ENCODE measurements around the gene ATP11A.

The ATP11A gene

DNA sequence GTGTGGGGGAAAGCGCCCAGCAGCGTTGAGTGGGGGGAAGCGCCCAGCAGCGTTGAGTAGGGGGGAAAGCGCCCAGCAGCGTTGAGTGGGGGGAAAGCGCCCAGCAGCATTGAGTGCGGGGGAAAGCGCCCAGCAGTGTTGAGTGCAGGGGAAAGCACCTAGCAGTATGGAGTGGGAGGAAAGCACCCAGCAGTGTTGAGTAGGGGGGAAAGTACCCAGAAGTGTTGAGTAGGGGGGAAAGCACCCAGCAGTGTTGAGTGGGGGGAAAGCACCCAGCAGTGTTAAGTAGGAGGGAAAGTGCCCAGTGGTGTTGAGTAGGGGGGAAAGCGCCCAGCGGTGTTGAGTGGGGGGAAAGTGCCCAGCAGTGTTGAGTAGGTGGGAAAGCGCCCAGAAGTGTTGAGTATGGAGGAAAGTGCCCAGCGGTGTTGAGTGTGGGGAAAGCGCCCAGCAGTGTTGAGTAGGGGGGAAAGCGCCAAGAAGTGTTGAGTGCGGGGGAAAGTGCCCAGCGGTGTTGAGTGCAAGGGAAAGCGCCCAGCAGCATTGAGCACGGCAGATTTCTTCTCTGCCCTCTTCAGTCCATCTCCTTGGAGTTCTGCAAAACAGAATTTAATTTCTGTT lies 138.4 kb downstream of the ATP11A start:
- no peak overlapping the region for H3K4me3 ChIP-seq (ENCODE audit: low read depth, low read length)
- H3K27me3 ChIP-seq (replicated peaks): no peaks in the 10 kb centered on the region
- in situ Hi-C loops (cut with HindIII; ENCODE audit: low pct_ligation_motif_present, low sequenced_read_pairs): no loop called here
- TF ChIP-seq, protein P1, sequence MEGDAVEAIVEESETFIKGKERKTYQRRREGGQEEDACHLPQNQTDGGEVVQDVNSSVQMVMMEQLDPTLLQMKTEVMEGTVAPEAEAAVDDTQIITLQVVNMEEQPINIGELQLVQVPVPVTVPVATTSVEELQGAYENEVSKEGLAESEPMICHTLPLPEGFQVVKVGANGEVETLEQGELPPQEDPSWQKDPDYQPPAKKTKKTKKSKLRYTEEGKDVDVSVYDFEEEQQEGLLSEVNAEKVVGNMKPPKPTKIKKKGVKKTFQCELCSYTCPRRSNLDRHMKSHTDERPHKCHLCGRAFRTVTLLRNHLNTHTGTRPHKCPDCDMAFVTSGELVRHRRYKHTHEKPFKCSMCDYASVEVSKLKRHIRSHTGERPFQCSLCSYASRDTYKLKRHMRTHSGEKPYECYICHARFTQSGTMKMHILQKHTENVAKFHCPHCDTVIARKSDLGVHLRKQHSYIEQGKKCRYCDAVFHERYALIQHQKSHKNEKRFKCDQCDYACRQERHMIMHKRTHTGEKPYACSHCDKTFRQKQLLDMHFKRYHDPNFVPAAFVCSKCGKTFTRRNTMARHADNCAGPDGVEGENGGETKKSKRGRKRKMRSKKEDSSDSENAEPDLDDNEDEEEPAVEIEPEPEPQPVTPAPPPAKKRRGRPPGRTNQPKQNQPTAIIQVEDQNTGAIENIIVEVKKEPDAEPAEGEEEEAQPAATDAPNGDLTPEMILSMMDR (IDR thresholded peaks at IDR 0.05; ENCODE audit: low read depth, low read length, missing control alignments): no peak
- no peaks in the 10 kb centered on the region for H3K36me3 ChIP-seq (replicated peaks)
- H3K27ac ChIP-seq: no peak overlapping the region
- no peak for DNase-seq

DNA sequence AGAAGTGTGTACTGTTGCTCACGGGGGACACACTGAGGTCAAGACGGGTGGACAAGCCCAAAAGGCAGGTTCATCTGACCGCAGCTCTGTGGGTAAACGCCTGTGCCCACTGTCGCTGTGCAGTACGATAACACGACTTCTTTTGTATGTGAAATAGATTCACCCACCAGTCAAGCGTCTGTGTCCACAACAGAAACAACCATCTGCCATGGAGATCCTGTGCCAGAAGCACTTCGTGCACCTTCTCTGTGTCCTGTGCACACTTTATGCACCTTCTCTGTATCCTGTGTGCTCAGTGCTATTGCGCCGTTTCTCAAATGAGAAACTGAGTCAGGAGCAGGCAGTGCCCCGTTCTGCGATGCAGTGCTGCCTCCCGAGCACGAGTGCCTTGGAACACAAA lies 138.9 kb downstream of the ATP11A start:
- DNase-seq: no peak
- no peak overlapping the region for H3K4me3 ChIP-seq (ENCODE audit: low read depth, low read length)
- H3K27ac ChIP-seq: no peak overlapping the region
- in situ Hi-C loops (cut with HindIII; ENCODE audit: low pct_ligation_motif_present, low sequenced_read_pairs): no loop called here
- no peaks in the 10 kb centered on the region for H3K27me3 ChIP-seq (replicated peaks)
- no peaks in the 10 kb centered on the region for H3K36me3 ChIP-seq (replicated peaks)
- TF ChIP-seq, protein P1 (IDR thresholded peaks at IDR 0.05; ENCODE audit: low read depth, low read length, missing control alignments): no peak

DNA sequence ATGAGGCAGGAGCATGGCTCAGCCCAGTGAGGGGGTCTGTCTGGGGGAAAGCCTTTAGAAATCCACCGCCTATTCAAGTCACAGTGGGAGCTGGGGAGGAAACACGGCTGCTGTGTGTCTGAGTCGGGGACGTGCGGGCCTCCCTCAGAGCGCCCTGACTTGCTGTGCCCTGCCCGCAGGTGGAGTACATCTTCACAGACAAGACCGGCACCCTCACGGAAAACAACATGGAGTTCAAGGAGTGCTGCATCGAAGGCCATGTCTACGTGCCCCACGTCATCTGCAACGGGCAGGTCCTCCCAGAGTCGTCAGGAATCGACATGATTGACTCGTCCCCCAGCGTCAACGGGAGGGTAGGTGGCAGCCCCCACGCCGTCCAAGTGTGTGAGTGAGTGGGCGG lies 141.4 kb downstream of the ATP11A start:
- H3K36me3 ChIP-seq (replicated peaks): no peaks in the 10 kb centered on the region
- DNase-seq: no peak
- H3K4me3 ChIP-seq (ENCODE audit: low read depth, low read length): no peak overlapping the region
- no peaks in the 10 kb centered on the region for H3K27me3 ChIP-seq (replicated peaks)
- in situ Hi-C loops (cut with HindIII; ENCODE audit: low pct_ligation_motif_present, low sequenced_read_pairs): no loop called here
- TF ChIP-seq, protein P1 (IDR thresholded peaks at IDR 0.05; ENCODE audit: low read depth, low read length, missing control alignments): no peak
- no peak overlapping the region for H3K27ac ChIP-seq

DNA sequence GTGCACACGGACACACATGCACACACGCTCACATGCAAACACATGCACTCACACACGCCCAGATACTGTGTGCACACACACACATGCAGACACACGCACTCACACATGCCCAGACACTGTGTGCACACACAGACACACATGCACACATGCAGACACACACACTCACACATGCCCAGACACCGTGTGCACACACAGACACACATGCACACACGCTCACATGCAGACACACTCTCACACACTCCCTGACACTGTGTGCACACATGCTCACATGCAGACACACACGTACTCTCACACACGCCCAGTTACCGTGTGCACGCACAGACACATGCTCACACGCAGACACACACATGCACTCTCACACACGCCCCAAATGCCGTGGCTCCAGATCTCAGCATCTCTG lies 142.0 kb downstream of the ATP11A start:
- in situ Hi-C loops (cut with HindIII; ENCODE audit: low pct_ligation_motif_present, low sequenced_read_pairs): no loop called here
- Histone ChIP-seq H3K4me3 (ENCODE audit: low read depth, low read length) (no peak overlapping the region), H3K27me3 (replicated peaks) (no peaks in the 10 kb centered on the region), H3K36me3 (replicated peaks) (no peaks in the 10 kb centered on the region), H3K27ac (no peak overlapping the region)
- no peak for DNase-seq
- TF ChIP-seq, protein P1 (IDR thresholded peaks at IDR 0.05; ENCODE audit: low read depth, low read length, missing control alignments): no peak

DNA sequence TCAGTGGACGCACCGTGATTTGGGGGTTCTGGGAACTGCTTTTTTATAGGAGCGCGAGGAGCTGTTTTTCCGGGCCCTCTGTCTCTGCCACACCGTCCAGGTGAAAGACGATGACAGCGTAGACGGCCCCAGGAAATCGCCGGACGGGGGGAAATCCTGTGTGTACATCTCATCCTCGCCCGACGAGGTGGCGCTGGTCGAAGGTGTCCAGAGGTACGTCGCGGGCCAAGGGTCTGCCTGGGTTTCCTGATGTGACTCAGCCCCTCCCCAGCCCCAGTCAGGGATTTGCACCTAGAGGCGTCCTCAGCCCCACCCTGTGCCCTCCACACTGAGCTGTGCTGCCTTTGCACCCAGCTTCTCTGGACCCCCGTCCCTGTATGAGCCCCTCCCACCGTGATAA lies 143.0 kb downstream of the ATP11A start:
- no peak for DNase-seq
- in situ Hi-C loops (cut with HindIII; ENCODE audit: low pct_ligation_motif_present, low sequenced_read_pairs): no loop called here
- H3K4me3 ChIP-seq (ENCODE audit: low read depth, low read length): no peak overlapping the region
- H3K36me3 ChIP-seq (replicated peaks): no peaks in the 10 kb centered on the region
- H3K27ac ChIP-seq: no peak overlapping the region
- TF ChIP-seq, protein P1 (IDR thresholded peaks at IDR 0.05; ENCODE audit: low read depth, low read length, missing control alignments): no peak
- no peaks in the 10 kb centered on the region for H3K27me3 ChIP-seq (replicated peaks)

Measured in brain microvascular endothelial cell (primary cell).